Neural crest cell (in vitro differentiated cells): ENCODE measurements around the gene SLC47A2. TPM values are rescaled to one million over a fixed set of nuclear protein-coding genes. Genes with fewer than 3 reads are reported as not detected.
"Not testable (repeated sequence)": the region's sequence is repeated elsewhere in the genome, so short reads cannot be mapped to it uniquely, and the experiment has no call there.

Experiments
- DNase-seq: peaks from one replicate; pipeline ENCODE4 v3.0.0; 2021; ENCODE audit warnings: low read depth, mixed read lengths, low spot score
- H3K27ac Mint-ChIP-seq: one replicate; pipeline ENCODE4 v1.8.0; 2021; ENCODE audit warnings: mild to moderate bottlenecking, mixed read lengths; ENCODE audit not compliant: unreplicated experiment
- H3K27me3 Mint-ChIP-seq: 2 replicates; pipeline ENCODE4 v1.8.0; 2021; ENCODE audit warnings: low read depth, mild to moderate bottlenecking, mixed read lengths
- H3K36me3 Mint-ChIP-seq: 2 replicates; pipeline ENCODE4 v1.8.0; 2021; ENCODE audit warnings: low read depth, mild to moderate bottlenecking, mixed read lengths
- H3K4me1 Mint-ChIP-seq: 2 replicates; pipeline ENCODE4 v1.8.0; 2021; ENCODE audit warnings: mixed read lengths
- H3K4me3 Mint-ChIP-seq: one replicate; pipeline ENCODE4 v1.8.0; 2021; ENCODE audit warnings: mild to moderate bottlenecking, mixed read lengths
- H3K9me3 Mint-ChIP-seq: 2 replicates; pipeline ENCODE4 v1.8.0; 2021; ENCODE audit warnings: mixed read lengths
- total RNA-seq: library from RNA; stranded (reverse); gene quantifications from 2 replicates; pipeline ENCODE4 v1.2.1, GENCODE V29; 2021
- TF ChIP-seq, protein P1 (sequence below): fragments of 200-600 bp; sonication (generic); conservative IDR thresholded peaks from 2 replicates; pipeline ENCODE4 v1.5.0; 2021; ENCODE audit warnings: antibody characterized with exemption, mild to moderate bottlenecking

Gene SLC47A2
- total RNA-seq, 1 donor from 2014 or later = not detected

DNA sequence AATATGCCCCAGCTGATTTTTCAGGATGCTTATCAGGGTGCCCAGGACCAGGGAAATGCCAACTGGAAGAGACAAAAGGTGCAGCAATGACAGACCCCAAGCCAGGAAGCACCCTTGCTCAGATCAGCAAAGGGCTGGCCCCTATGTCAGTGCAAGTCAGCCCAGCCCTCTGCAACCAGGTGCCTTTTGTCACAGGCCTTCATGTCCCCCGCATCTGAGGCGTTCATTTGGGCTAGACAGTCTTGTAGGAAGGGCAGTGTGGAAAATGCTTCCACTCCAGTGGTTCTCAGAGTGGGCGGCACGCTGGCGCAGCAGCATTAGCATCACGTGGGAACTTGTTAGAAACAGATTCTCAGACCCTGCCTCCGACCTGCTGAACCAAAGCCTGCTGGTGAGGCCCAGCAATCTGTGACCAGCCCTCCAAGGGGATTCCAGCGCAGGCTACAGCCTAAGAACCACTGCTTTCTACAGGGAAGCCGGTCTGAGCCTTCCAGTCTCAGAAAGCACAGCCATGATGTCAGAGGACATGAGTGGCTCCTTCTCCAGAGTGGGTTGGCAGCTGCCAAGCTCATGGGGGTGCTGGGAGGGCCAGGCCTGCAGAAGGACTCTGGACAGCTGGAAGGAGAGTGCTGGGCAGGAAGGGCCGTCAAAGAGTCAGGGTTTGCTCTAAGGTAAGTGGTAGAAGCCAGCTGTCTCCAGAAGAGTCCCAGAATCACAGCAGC, 13.1 kb downstream of the SLC47A2 start:
- Mint-ChIP-seq H3K4me1 (peaks cover 33% of the 10 kb centered on the region), H3K4me3 (no peak overlapping the region), H3K27ac (peak overlapping the region; percentile 62), H3K36me3 (no peaks in the 10 kb centered on the region), H3K27me3 (no peaks in the 10 kb centered on the region), H3K9me3 (no peaks in the 10 kb centered on the region)
- TF ChIP-seq, protein P1, sequence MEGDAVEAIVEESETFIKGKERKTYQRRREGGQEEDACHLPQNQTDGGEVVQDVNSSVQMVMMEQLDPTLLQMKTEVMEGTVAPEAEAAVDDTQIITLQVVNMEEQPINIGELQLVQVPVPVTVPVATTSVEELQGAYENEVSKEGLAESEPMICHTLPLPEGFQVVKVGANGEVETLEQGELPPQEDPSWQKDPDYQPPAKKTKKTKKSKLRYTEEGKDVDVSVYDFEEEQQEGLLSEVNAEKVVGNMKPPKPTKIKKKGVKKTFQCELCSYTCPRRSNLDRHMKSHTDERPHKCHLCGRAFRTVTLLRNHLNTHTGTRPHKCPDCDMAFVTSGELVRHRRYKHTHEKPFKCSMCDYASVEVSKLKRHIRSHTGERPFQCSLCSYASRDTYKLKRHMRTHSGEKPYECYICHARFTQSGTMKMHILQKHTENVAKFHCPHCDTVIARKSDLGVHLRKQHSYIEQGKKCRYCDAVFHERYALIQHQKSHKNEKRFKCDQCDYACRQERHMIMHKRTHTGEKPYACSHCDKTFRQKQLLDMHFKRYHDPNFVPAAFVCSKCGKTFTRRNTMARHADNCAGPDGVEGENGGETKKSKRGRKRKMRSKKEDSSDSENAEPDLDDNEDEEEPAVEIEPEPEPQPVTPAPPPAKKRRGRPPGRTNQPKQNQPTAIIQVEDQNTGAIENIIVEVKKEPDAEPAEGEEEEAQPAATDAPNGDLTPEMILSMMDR = no peak
- no peak for DNase-seq

DNA sequence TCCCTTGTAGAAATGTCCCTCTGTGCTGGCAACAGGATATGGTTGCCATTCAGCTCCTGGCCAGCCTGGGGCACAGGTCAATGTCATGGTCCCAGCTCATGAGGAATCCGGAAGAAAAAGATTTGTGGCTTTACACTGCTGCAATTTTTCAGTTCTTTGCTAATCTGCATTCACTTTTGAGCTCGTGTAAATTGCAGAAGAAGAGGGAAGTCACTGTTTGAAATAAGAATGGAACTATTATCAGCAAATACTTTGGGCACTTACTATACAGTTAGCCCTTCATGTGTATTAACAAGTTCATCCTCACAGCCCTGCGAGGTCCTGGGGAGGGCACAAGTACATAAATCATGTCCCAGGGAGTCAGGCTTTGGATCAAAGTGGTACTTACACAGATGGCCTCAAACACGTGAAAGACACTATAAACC, 14.2 kb downstream of the SLC47A2 start:
- Mint-ChIP-seq H3K4me3 (no peak overlapping the region), H3K27ac (no peak overlapping the region), H3K36me3 (no peaks in the 10 kb centered on the region), H3K9me3 (no peaks in the 10 kb centered on the region), H3K4me1 (peaks cover 33% of the 10 kb centered on the region), H3K27me3 (no peaks in the 10 kb centered on the region)
- DNase-seq = no peak
- TF ChIP-seq, protein P1 = no peak

DNA sequence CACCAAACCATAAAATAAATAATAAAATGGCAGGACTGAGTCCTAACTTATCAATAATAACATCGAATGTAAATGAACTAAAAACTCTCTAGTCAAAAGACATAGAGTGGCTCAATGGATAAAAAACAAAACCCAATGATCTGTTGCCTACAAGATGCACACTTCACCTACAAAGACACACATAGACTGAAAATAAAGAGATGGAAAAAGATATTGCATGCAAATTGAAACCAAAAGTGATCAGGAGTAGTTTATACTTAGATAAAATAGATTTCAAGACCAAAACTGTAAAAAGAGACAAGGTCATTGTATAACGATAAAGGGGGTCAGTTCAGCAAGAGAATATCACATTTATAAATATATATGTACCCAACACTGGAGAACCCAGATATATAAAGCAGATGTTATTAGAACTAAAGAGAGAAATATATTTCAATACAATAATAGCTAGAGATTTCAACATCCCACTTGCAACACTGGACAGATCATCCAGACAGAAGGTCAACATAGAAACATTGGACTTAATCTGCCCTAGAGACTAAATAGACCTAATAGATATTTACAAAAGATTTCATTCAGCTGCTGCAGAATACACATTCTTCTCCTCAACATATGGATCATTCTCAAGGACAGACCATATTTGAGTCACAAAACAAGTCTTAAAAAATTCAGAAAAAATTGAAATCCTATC, 29.8 kb downstream of the SLC47A2 start:
- Mint-ChIP-seq H3K4me3 (no peak overlapping the region), H3K27ac (no peak overlapping the region), H3K9me3 (peaks cover 13% of the 10 kb centered on the region), H3K36me3 (peaks cover 42% of the 10 kb centered on the region), H3K4me1 (no peaks in the 10 kb centered on the region), H3K27me3 (no peaks in the 10 kb centered on the region)
- no peak for DNase-seq
- TF ChIP-seq, protein P1 = no peak

DNA sequence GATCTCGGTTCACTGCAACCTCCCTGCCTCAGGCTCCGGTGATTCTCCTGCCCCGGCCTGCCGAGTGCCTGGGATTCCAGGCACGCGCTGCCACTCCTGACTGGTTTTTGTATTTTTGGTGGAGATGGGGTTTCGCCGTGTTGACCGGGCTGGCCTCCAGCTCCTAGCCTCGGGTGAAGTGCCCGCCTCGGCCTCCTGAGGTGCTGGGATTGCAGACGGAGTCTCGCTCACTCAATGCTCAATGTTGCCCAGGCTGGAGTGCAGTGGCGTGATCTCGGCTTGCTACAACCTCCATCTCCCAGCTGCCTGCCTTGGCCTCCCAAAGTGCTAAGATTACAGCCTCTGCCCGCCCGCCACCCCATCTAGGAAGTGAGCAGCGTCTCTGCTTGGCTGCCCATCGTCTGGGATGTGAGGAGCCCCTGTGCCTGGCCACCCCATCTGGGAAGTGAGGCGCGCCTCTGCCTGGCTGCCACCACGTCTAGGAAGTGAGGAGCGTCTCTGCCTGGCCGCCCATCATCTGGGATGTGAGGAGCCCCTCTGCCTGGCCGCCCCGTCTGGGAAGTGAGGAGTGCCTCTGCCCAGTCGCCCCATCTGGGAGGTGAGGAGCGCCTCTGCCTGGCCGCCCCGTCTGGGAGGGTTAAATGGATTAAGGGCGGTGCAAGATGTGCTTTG, 31.3 kb downstream of the SLC47A2 start:
- not testable (repeated sequence) for DNase-seq, H3K4me1 Mint-ChIP-seq, H3K27me3 Mint-ChIP-seq, H3K9me3 Mint-ChIP-seq, H3K4me3 Mint-ChIP-seq
- peak overlapping the region; percentile 78 for H3K27ac Mint-ChIP-seq
- H3K36me3 Mint-ChIP-seq = peaks cover 33% of the 10 kb centered on the region

DNA sequence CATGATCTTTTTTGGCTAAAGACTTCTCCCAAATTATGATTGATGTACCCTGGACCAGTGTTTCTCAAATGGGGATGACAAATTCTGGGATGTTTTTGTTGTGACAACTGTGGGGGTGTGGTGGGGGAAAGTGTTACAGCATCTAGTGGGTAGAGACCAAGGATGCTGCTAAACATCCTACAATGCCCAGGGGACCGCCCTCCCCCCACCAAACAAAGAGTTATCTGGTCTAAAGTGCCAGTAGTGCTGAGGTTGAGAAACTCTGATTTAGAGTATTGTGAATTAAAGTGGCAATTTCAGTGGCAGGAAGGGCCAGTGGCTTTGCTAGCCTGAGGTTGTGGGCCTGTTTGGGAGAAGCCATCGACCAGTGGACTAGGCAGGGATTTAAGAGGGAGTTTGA, 33.3 kb downstream of the SLC47A2 start:
- DNase-seq = no peak
- H3K9me3 Mint-ChIP-seq = peaks cover 1% of the 10 kb centered on the region
- H3K4me3 Mint-ChIP-seq = no peak overlapping the region
- peaks cover 42% of the 10 kb centered on the region for H3K36me3 Mint-ChIP-seq
- H3K27me3 Mint-ChIP-seq = no peaks in the 10 kb centered on the region
- H3K27ac Mint-ChIP-seq = no peak overlapping the region
- TF ChIP-seq, protein P1 = no peak
- H3K4me1 Mint-ChIP-seq = no peaks in the 10 kb centered on the region
